GM12878 (cell line): ENCODE measurements around the gene GNAI2. TPM values are rescaled to one million over a fixed set of nuclear protein-coding genes. Genes with fewer than 3 reads are reported as not detected.

Experiments used
- ATAC-seq: fragments of 200-7000 bp; cut with Tn5 transposase; 3 replicates; pipeline ENCODE4 v1.9.1; 2020; ENCODE audit warnings: mild to moderate bottlenecking, moderate library complexity
- BruUV-seq: library from RNA; stranded (reverse); fragments of 400-500 nt; replicated peaks from 2 replicates; lab custom pipeline; 2021; lab: Mats Ljungman, UMichigan
- CTCF ChIA-PET: fragments of 300-600 bp; sonication (Branson Sonifier 250); formaldehyde crosslinking; extraction: SDS; loops from one replicate; lab custom pipeline; 2021; ENCODE audit warnings: inconsistent platforms; lab: Yijun Ruan, JAX
- POLR2A ChIA-PET: fragments of 350-600 bp; formaldehyde crosslinking; extraction: SDS; loops from one replicate; lab custom pipeline; 2021; ENCODE audit warnings: inconsistent platforms; lab: Charles Lee
- RAD21 ChIA-PET: fragments of 300-600 bp; sonication (Branson Sonifier 250); formaldehyde crosslinking; loops from one replicate; lab custom pipeline; 2023; ENCODE audit warnings: antibody characterized with exemption; ENCODE audit not compliant: unreplicated experiment; lab: Charles Lee
- SMC1A ChIA-PET: fragments of 300-600 bp; sonication (Branson Sonifier 250); formaldehyde crosslinking; loops from one replicate; lab custom pipeline; 2023; ENCODE audit not compliant: unreplicated experiment, uncharacterized antibody; lab: Charles Lee
- DNase-seq: peaks from one replicate; pipeline ENCODE4 v3.0.0-alpha.2; 2011; ENCODE audit warnings: low read depth, low spot score
- FAIRE-seq: peaks from 3 replicates; lab custom pipeline; 2011; peaks lifted over from hg19 to GRCh38; lab: Jason Lieb, UNC
- H2AFZ ChIP-seq: 2 replicates; pipeline ENCODE4 v1.6.0; 2011; ENCODE audit warnings: low read depth, low read length, control low read depth; ENCODE audit not compliant: control insufficient read depth
- H3K27ac ChIP-seq: 2 replicates; pipeline ENCODE4 v1.5.1; 2011; ENCODE audit warnings: control low read depth; ENCODE audit not compliant: control insufficient read depth, insufficient read depth
- H3K27me3 ChIP-seq, 2 experiments: replicated peaks in 1 of 2; 2 replicates each; pipeline versions ENCODE4 v1.6.0 to v1.6.1; 2011; ENCODE audit warnings: low read length in 1 of 2; ENCODE audit not compliant: control insufficient read depth in 2 of 2, insufficient read depth in 2 of 2
- H3K36me3 ChIP-seq, 2 experiments: 2 replicates each; pipeline ENCODE4 v1.5.1; 2011; ENCODE audit warnings: low read length in 1 of 2; ENCODE audit not compliant: control insufficient read depth in 2 of 2, insufficient read depth in 2 of 2
- H3K4me1 ChIP-seq: 2 replicates; pipeline ENCODE4 v1.6.1; 2011; ENCODE audit warnings: mild to moderate bottlenecking, low read length, moderate library complexity, mixed read lengths; ENCODE audit not compliant: control insufficient read depth, insufficient read depth
- H3K4me2 ChIP-seq: 2 replicates; pipeline ENCODE4 v1.6.0; 2011; ENCODE audit warnings: control low read depth; ENCODE audit not compliant: control insufficient read depth, insufficient read depth
- H3K4me3 ChIP-seq: fragments of 200-600 bp; sonication (generic); 2 replicates; pipeline ENCODE4 v1.5.1; 2016
- H3K79me2 ChIP-seq: 2 replicates; pipeline ENCODE4 v1.6.0; 2011; ENCODE audit warnings: low read length; ENCODE audit not compliant: control insufficient read depth, insufficient read depth
- H3K9ac ChIP-seq: 2 replicates; pipeline ENCODE4 v1.8.0; 2011; ENCODE audit warnings: low read length, control low read depth, mixed read lengths; ENCODE audit not compliant: control insufficient read depth, insufficient read depth
- H3K9me3 ChIP-seq: replicated peaks from 3 replicates; pipeline ENCODE4 v1.5.1; 2011; ENCODE audit warnings: mild to moderate bottlenecking, low read length; ENCODE audit not compliant: control insufficient read depth, insufficient read depth
- H4K20me1 ChIP-seq: 2 replicates; pipeline ENCODE4 v1.6.0; 2011; ENCODE audit not compliant: control insufficient read depth, insufficient read depth
- IKZF1 ChIP-seq: fragments of 450-650 bp; conservative IDR thresholded peaks from 2 replicates; pipeline ENCODE4 v1.6.1; 2017; ENCODE audit warnings: antibody characterized with exemption, mild to moderate bottlenecking
- KAT2A ChIP-seq: conservative IDR thresholded peaks from 2 replicates; pipeline ENCODE4 v1.6.1; 2011; ENCODE audit warnings: low read depth, low read length; ENCODE audit not compliant: control insufficient read depth
- POU2F2 ChIP-seq: IDR thresholded peaks from 3 replicates; pipeline ENCODE4 v1.6.1; 2011; ENCODE audit warnings: low read depth, mild to moderate bottlenecking, low read length, borderline replicate concordance
- RELA ChIP-seq: fragments of 450-650 bp; IDR thresholded peaks from 2 replicates; pipeline ENCODE4 v1.8.0; 2014; ENCODE audit warnings: borderline replicate concordance; ENCODE audit not compliant: partially characterized antibody
- RFX5 ChIP-seq: IDR thresholded peaks from 2 replicates; pipeline ENCODE4 v1.6.1; 2011; ENCODE audit warnings: low read depth, low read length, improper control_type of control experiment
- RUNX3 ChIP-seq: IDR thresholded peaks from 2 replicates; pipeline ENCODE4 v1.6.1; 2012; ENCODE audit warnings: low read length, inconsistent platforms
- SUPT20H ChIP-seq: IDR thresholded peaks from 2 replicates; pipeline ENCODE4 v1.6.1; 2011; ENCODE audit warnings: low read depth, mild to moderate bottlenecking, low read length, moderate library complexity, borderline replicate concordance; ENCODE audit not compliant: control insufficient read depth
- WGBS: methylation state at CpG from one replicate; pipeline ENCODE4 v1.1.6; 2016; ENCODE audit warnings: low lambda C conversion rate; ENCODE audit not compliant: insufficient replicate concordance, insufficient coverage; ENCODE audit errors: missing lambda C conversion rate; 5-methylcytosine and 5-hydroxymethylcytosine counted together
- in situ Hi-C: fragments of 300-500 bp; cut with MboI; formaldehyde crosslinking; loops from 9 replicates; pipeline ENCODE4 v1.14.3; 2018; ENCODE audit warnings: mixed read lengths
- intact Hi-C: fragments of 100-400 bp; cut with micrococcal nuclease; formaldehyde crosslinking; loops from one replicate; pipeline ENCODE4 v1.14.2; 2022; ENCODE audit not compliant: unreplicated experiment
- polyA plus RNA-seq, 11 experiments: library from polyadenylated mRNA; depleted of rRNA in 4 of 11; unstranded in 6 of 11; stranded (reverse) in 5 of 11; fragments of >200 nt; fragmentation: Nextera tagmentation in 4 of 11; fragmentation: Illumina TruSeq in 1 of 11; extraction: Ambion mirVana in 4 of 11; extraction: Trizol in 1 of 11; gene quantifications; 1 replicate in 1 of 11; 2 replicates in 10 of 11; pipeline versions ENCODE4 v1.2.1 to v1.2.3, GENCODE V29; 2011 to 2016; ENCODE audit warnings: inconsistent platforms in 2 of 11, missing spikeins in 2 of 11, low read depth in 1 of 11
- total RNA-seq, 4 experiments: library from RNA; depleted of rRNA in 3 of 4; stranded (reverse); fragments of >200 nt in 3 of 4; fragmentation: Illumina TruSeq in 1 of 4; extraction: Trizol in 1 of 4; gene quantifications; 2 replicates each; pipeline versions ENCODE4 v1.2.1 to v1.2.3, GENCODE V29; 2013 to 2021
- TF ChIP-seq, protein P1 (sequence below): IDR thresholded peaks from 2 replicates; pipeline ENCODE4 v1.6.1; 2012; ENCODE audit warnings: low read depth, low read length, improper control_type of control experiment
- TF ChIP-seq, protein P2 (sequence below): fragments of 450-650 bp; IDR thresholded peaks from 2 replicates; pipeline ENCODE4 v1.6.1; 2016; ENCODE audit warnings: mild to moderate bottlenecking

Gene GNAI2
- total and polyA plus RNA-seq, 10 of the 15 experiments (the other 5 are each of a cell fraction or from before 2014, with no cell fraction given), result 5.0 to 346 (median 237) TPM

DNA sequence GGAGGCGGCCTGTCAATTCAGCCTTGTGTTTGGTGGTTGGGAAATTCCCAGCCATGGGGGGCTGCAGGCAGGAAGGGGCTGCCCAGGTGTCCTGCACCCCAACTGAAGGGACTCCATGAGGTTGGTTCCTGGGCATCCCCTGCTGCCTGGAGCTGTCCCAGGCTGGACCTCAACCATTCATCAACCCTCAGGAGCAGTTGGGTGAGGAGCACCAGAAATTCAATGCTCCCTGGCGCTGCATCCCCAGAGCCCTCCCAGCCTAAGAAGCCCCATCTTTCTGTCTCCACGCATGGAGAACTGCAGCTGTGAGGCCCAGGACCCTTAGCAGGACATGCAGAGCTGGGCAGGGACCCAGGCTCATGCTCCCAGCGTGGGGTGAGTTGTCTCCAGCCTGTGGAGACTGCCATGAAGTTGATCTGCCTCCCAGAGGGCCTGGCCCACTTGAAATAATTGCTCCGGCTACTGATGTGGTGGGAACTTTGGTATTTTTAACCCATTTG is 25.0 kb downstream of the GNAI2 start:
- in situ Hi-C loops, result no loop called here
- ATAC-seq (no peak), FAIRE-seq (no peak)

More for the DNA sequence above, 25.0 kb downstream of the GNAI2 start:
- CTCF ChIA-PET, result interaction anchor here (1.5 to 7.9 kb wide), 8 partner anchors 8 to 66 kb away, joined by 5 to 44 read pairs (median 7); partner anchors contain the start of genes GNAI2, HYAL3, NAA80 and SEMA3B
- no peaks in the 10 kb centered on the region; a peak in 1 of 4 replicates for H3K27me3 ChIP-seq
- H3K9me3 ChIP-seq, result peaks cover 13% of the 10 kb centered on the region; the same call in 1 of the 3 replicates
- 69% methylated on average over 5 of the region's 5 CpGs for WGBS
- no peak for DNase-seq
- peak overlapping the region; percentile 72; the same call in 1 of the 2 replicates for H3K4me3 ChIP-seq
- SMC1A ChIA-PET, result interaction anchor here (0.5 to 1.2 kb wide), 2 partner anchors 14 to 343 kb away, joined by 3 to 4 read pairs; no protein-coding TSS in a partner anchor
- intact Hi-C loops, result no loop called here
- H3K79me2 ChIP-seq, result no peaks in the 10 kb centered on the region
- no peak overlapping the region for H2AFZ ChIP-seq
- TF ChIP-seq IKZF1 (peak; percentile 24; the same call in 1 of the 2 replicates), KAT2A (no peak), RFX5 (no peak), POU2F2 (0 out of 3 replicates have a peak, but pooled peaks have one; percentile 16), SUPT20H (no peak), RUNX3 (peak; percentile 55), RELA (peak; percentile 35)
- TF ChIP-seq, protein P1, sequence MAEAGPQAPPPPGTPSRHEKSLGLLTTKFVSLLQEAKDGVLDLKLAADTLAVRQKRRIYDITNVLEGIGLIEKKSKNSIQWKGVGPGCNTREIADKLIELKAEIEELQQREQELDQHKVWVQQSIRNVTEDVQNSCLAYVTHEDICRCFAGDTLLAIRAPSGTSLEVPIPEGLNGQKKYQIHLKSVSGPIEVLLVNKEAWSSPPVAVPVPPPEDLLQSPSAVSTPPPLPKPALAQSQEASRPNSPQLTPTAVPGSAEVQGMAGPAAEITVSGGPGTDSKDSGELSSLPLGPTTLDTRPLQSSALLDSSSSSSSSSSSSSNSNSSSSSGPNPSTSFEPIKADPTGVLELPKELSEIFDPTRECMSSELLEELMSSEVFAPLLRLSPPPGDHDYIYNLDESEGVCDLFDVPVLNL, result no peak
- TF ChIP-seq, protein P2, sequence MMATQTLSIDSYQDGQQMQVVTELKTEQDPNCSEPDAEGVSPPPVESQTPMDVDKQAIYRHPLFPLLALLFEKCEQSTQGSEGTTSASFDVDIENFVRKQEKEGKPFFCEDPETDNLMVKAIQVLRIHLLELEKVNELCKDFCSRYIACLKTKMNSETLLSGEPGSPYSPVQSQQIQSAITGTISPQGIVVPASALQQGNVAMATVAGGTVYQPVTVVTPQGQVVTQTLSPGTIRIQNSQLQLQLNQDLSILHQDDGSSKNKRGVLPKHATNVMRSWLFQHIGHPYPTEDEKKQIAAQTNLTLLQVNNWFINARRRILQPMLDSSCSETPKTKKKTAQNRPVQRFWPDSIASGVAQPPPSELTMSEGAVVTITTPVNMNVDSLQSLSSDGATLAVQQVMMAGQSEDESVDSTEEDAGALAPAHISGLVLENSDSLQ, result no peak
- RAD21 ChIA-PET, result interaction anchor here (0.8 to 2.2 kb wide), 3 partner anchors 9 to 35 kb away, joined by 3 to 18 read pairs (median 3); no protein-coding TSS in a partner anchor
- no peaks in the 10 kb centered on the region for H4K20me1 ChIP-seq
- peaks cover 14% of the 10 kb centered on the region for H3K4me1 ChIP-seq
- H3K27ac ChIP-seq, result no peak overlapping the region
- H3K36me3 ChIP-seq, result peaks cover 12 to 22% of the 10 kb centered on the region in 2 experiments; a peak in 3 of 4 replicates
- peak overlapping the region; percentile 52 for H3K4me2 ChIP-seq
- BruUV-seq, result no TSS peak
- no peak overlapping the region for H3K9ac ChIP-seq
- POLR2A ChIA-PET, result interaction anchor here (1.2 to 1.9 kb wide), 2 partner anchors 18 to 24 kb away, joined by 4 to 7 read pairs; partner anchors contain the start of genes GNAI2 and LSMEM2
